Transverse colon (tissue), 3 donors: ENCODE data around the gene WEE1.

ENCODE experiments used
- CTCF ChIP-seq, 5 experiments: fragments of 200-600 bp in 3 of 5; fragments of 450-650 bp in 2 of 5; sonication (generic) in 3 of 5; IDR thresholded peaks; 1 replicate in 2 of 5; 2 replicates in 3 of 5; pipeline ENCODE4 v1.5.1; 2016 to 2017; ENCODE audit warnings: antibody characterized with exemption in 5 of 5, inconsistent platforms in 3 of 5, mild to moderate bottlenecking in 2 of 5, moderate library complexity in 1 of 5
- POLR2A ChIP-seq: fragments of 450-650 bp; IDR thresholded peaks from one replicate; pipeline ENCODE4 v1.6.1; 2016; ENCODE audit warnings: antibody characterized with exemption, mild to moderate bottlenecking, moderate library complexity

GRCh38 chr11:9615031-9615451, 41.6 kb downstream of the WEE1 start:
- TF ChIP-seq CTCF (IDR thresholded peaks at IDR 0.05) (no peak), POLR2A (no peak)
